ENCODE results near the gene PLCB1. TPM values are rescaled to one million over a fixed set of nuclear protein-coding genes. Genes with fewer than 3 reads are reported as not detected.

The PLCB1 gene
- total RNA-seq, 1 experiment from 2014 or later: not detected

GRCh38 chr20:8853805-8854338 is 721.8 kb downstream of the PLCB1 start:
- DNase-seq: peak; percentile 24 to 39
- H3K36me3 ChIP-seq (ENCODE audit: low read depth): no peaks in the 10 kb centered on the region
- H2AFZ ChIP-seq: no peak overlapping the region
- H4K20me1 ChIP-seq (ENCODE audit: insufficient read depth): no peaks in the 10 kb centered on the region
- intact Hi-C loops (cut with micrococcal nuclease; ENCODE audit: unreplicated experiment): loop anchor here (1.0 to 2.0 kb wide), 3 partner anchors 213 to 539 kb away; no protein-coding TSS in a partner anchor
- POLR2A ChIA-PET (ENCODE audit: unreplicated experiment): no interaction called here
- CTCF ChIA-PET: interaction anchor here (0.8 to 1.5 kb wide), 5 partner anchors 64 to 539 kb away, joined by 3 to 9 read pairs (median 3); no protein-coding TSS in a partner anchor
- no peak overlapping the region for H3K4me2 ChIP-seq
- no peaks in the 10 kb centered on the region for H3K9me2 ChIP-seq (ENCODE audit: insufficient read depth)
- no peaks in the 10 kb centered on the region for H3K4me1 ChIP-seq (replicated peaks; ENCODE audit: insufficient read depth)
- H3K27ac ChIP-seq: no peak overlapping the region
- TF ChIP-seq EZH2 (IDR thresholded peaks at IDR 0.05; ENCODE audit: low read depth): no peak
- TF ChIP-seq, protein P1, sequence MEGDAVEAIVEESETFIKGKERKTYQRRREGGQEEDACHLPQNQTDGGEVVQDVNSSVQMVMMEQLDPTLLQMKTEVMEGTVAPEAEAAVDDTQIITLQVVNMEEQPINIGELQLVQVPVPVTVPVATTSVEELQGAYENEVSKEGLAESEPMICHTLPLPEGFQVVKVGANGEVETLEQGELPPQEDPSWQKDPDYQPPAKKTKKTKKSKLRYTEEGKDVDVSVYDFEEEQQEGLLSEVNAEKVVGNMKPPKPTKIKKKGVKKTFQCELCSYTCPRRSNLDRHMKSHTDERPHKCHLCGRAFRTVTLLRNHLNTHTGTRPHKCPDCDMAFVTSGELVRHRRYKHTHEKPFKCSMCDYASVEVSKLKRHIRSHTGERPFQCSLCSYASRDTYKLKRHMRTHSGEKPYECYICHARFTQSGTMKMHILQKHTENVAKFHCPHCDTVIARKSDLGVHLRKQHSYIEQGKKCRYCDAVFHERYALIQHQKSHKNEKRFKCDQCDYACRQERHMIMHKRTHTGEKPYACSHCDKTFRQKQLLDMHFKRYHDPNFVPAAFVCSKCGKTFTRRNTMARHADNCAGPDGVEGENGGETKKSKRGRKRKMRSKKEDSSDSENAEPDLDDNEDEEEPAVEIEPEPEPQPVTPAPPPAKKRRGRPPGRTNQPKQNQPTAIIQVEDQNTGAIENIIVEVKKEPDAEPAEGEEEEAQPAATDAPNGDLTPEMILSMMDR (conservative IDR thresholded peaks at IDR 0.05): peak; percentile 92
- no peaks in the 10 kb centered on the region for H3F3A ChIP-seq (ENCODE audit: insufficient read depth, low read depth)
- no peaks in the 10 kb centered on the region for H3K27me3 ChIP-seq (ENCODE audit: insufficient read depth, low read depth)
- H3K79me2 ChIP-seq (ENCODE audit: low read depth): no peaks in the 10 kb centered on the region
- no TSS peak for BruUV-seq (replicated peaks)
- H3K4me3 ChIP-seq: no peak overlapping the region
- H3K9me3 ChIP-seq (ENCODE audit: insufficient read depth, low read depth): no peaks in the 10 kb centered on the region

DNA sequence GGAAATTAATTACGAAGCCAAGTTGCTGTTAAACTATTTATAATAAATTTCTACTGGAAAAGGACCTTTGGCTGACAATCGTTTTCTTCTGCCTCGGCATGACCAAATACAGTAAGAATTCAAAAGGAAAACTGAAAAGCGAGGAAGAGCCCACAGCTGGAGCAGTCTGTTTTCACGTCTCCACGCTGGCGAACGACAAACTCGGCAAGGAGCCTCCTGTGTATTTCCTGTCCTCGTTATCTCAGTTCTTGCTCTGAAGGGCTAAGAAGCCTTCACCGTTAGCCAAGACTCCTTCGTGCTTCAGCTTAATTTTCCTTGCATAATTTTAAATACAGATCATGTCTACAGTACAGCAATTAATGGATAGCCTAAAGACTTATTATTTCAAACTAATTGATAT is 722.5 kb downstream of the PLCB1 start:
- H2AFZ ChIP-seq: no peak overlapping the region
- intact Hi-C loops (cut with micrococcal nuclease; ENCODE audit: unreplicated experiment): loop anchor here (1.0 kb wide), 1 partner anchor 539 kb away; no protein-coding TSS in a partner anchor
- H3K27me3 ChIP-seq (ENCODE audit: insufficient read depth, low read depth): no peaks in the 10 kb centered on the region
- H3K36me3 ChIP-seq (ENCODE audit: low read depth): no peaks in the 10 kb centered on the region
- H3K9me2 ChIP-seq (ENCODE audit: insufficient read depth): no peaks in the 10 kb centered on the region
- H3K4me1 ChIP-seq (replicated peaks; ENCODE audit: insufficient read depth): peaks cover 1% of the 10 kb centered on the region; the same call in 1 of the 2 replicates
- no peaks in the 10 kb centered on the region for H3K79me2 ChIP-seq (ENCODE audit: low read depth)
- no peak for DNase-seq
- H3K4me3 ChIP-seq: no peak overlapping the region
- no TSS peak for BruUV-seq (replicated peaks)
- TF ChIP-seq, protein P1 (conservative IDR thresholded peaks at IDR 0.05): no peak
- no peaks in the 10 kb centered on the region for H4K20me1 ChIP-seq (ENCODE audit: insufficient read depth)
- no peak overlapping the region for H3K27ac ChIP-seq
- no peak overlapping the region for H3K4me2 ChIP-seq
- ChIA-PET CTCF (interaction anchor here (1.5 kb wide), 1 partner anchor 539 kb away, joined by 9 read pairs; no protein-coding TSS in a partner anchor), POLR2A (ENCODE audit: unreplicated experiment) (no interaction called here)
- H3K9me3 ChIP-seq (ENCODE audit: insufficient read depth, low read depth): no peaks in the 10 kb centered on the region
- H3F3A ChIP-seq (ENCODE audit: insufficient read depth, low read depth): no peaks in the 10 kb centered on the region

- no peaks in the 10 kb centered on the region for H3K9me3 ChIP-seq (ENCODE audit: insufficient read depth, low read depth)
- H4K20me1 ChIP-seq (ENCODE audit: insufficient read depth): no peaks in the 10 kb centered on the region
- BruUV-seq (replicated peaks): no TSS peak
- no peaks in the 10 kb centered on the region for H3K79me2 ChIP-seq (ENCODE audit: low read depth)
- ChIA-PET POLR2A (ENCODE audit: unreplicated experiment) (no interaction called here), CTCF (no interaction called here)
- H3K4me3 ChIP-seq: no peak overlapping the region
- intact Hi-C loops (cut with micrococcal nuclease; ENCODE audit: unreplicated experiment): no loop called here
- H3K36me3 ChIP-seq (ENCODE audit: low read depth): no peaks in the 10 kb centered on the region
- DNase-seq: no peak
- H3K27ac ChIP-seq: no peak overlapping the region
- H3K4me2 ChIP-seq: no peak overlapping the region
- no peak for TF ChIP-seq EZH2 (IDR thresholded peaks at IDR 0.05; ENCODE audit: low read depth)
- TF ChIP-seq, protein P1 (conservative IDR thresholded peaks at IDR 0.05): no peak
- no peaks in the 10 kb centered on the region for H3F3A ChIP-seq (ENCODE audit: insufficient read depth, low read depth)
- H3K4me1 ChIP-seq (replicated peaks; ENCODE audit: insufficient read depth): peaks cover 8% of the 10 kb centered on the region
- H3K27me3 ChIP-seq (ENCODE audit: insufficient read depth, low read depth): no peaks in the 10 kb centered on the region
- H3K9me2 ChIP-seq (ENCODE audit: insufficient read depth): no peaks in the 10 kb centered on the region
- H2AFZ ChIP-seq: no peak overlapping the region
Measured at GRCh38 chr20:8855315-8855714, 723.2 kb downstream of the PLCB1 start.

Data from PC-9 (cell line).